Inflammatory macrophage treated with lipopolysaccharide for 4 hours (primary cell): ENCODE data around the gene PAX8.

Source experiments
- DNase-seq: peaks from one replicate; pipeline ENCODE4 v3.0.0-alpha.2; 2020

PAX8 gene

GRCh38 chr2:113181258-113182051, 97.3 kb downstream of the PAX8 start:
- peak; percentile 54 for DNase-seq

GRCh38 chr2:113180131-113180946, 98.4 kb downstream of the PAX8 start:
- DNase-seq = no peak

GRCh38 chr2:113179446-113180045, 99.2 kb downstream of the PAX8 start:
- DNase-seq = no peak

GRCh38 chr2:113178891-113179290, 99.8 kb downstream of the PAX8 start:
- DNase-seq = no peak

- DNase-seq = no peak
Observed at GRCh38 chr2:113178069-113178746, 100.5 kb downstream of the PAX8 start.

GRCh38 chr2:113176696-113177355, 101.9 kb downstream of the PAX8 start:
- DNase-seq = no peak

GRCh38 chr2:113175736-113176695, 102.7 kb downstream of the PAX8 start:
- no peak for DNase-seq

- peak; percentile 27 for DNase-seq
Observed at GRCh38 chr2:113175042-113175628, 103.6 kb downstream of the PAX8 start.

GRCh38 chr2:113174376-113174750, 104.4 kb downstream of the PAX8 start:
- DNase-seq = no peak

GRCh38 chr2:113173542-113174375, 105.0 kb downstream of the PAX8 start, which contains the start of gene PSD4:
Gene PSD4 (plus strand): TSS chr2:113173971. CDS start chr2:113182457, 8,486 bp downstream.
- peak; percentile 75 for DNase-seq

GRCh38 chr2:113172721-113173541, 105.8 kb downstream of the PAX8 start:
- DNase-seq = no peak

GRCh38 chr2:113171334-113172075, 107.2 kb downstream of the PAX8 start:
- no peak for DNase-seq

- DNase-seq = peak; percentile 53
Observed at GRCh38 chr2:113169586-113169985, 109.1 kb downstream of the PAX8 start.

GRCh38 chr2:113169002-113169530, 109.7 kb downstream of the PAX8 start:
- DNase-seq = peak; percentile 40

GRCh38 chr2:113167962-113168340, 110.8 kb downstream of the PAX8 start:
- no peak for DNase-seq

- peak; percentile 89 for DNase-seq
Observed at GRCh38 chr2:113167115-113167932, 111.4 kb downstream of the PAX8 start.

- DNase-seq = no peak
Observed at GRCh38 chr2:113166187-113166645, 112.5 kb downstream of the PAX8 start.
